Heart left ventricle (tissue), 16 donors: ENCODE results near the gene DMBT1. TPM values are rescaled to one million over a fixed set of nuclear protein-coding genes. Genes with fewer than 3 reads are reported as not detected.

Experiments used
- ATAC-seq, 4 donors: fragments of 200-7000 bp; cut with Tn5 transposase; one replicate each; pipeline ENCODE4 v1.9.1; 2020 to 2022; ENCODE audit warnings: moderate library complexity in 4 of 4, mild to moderate bottlenecking in 3 of 4, moderate number of reproducible peaks in 1 of 4
- DNase-seq, 5 donors: peaks; one replicate each; pipeline ENCODE4 v3.0.0-alpha.2; 2020
- H3K27ac ChIP-seq, 12 donors: fragments of 200-600 bp; sonication (generic) in 4 of 12; one replicate each; pipeline versions ENCODE4 v1.5.0 to v1.8.0; 2016 to 2022; ENCODE audit warnings: mild to moderate bottlenecking in 2 of 12
- H3K27me3 ChIP-seq, 9 donors: fragments of 200-600 bp; sonication (generic) in 2 of 9; one replicate each; pipeline versions ENCODE4 v1.5.1 to v1.8.0; 2016 to 2022; ENCODE audit warnings: mild to moderate bottlenecking in 3 of 9
- H3K36me3 ChIP-seq, 9 donors: fragments of 200-600 bp; sonication (generic) in 2 of 9; one replicate each; pipeline versions ENCODE4 v1.5.0 to v1.8.0; 2018 to 2022; ENCODE audit warnings: mild to moderate bottlenecking in 2 of 9
- H3K4me1 ChIP-seq, 12 donors: fragments of 200-600 bp; sonication (generic) in 4 of 12; one replicate each; pipeline versions ENCODE4 v1.5.0 to v1.8.0; 2016 to 2022; ENCODE audit warnings: mild to moderate bottlenecking in 3 of 12
- H3K4me3 ChIP-seq, 12 donors: fragments of 200-600 bp; sonication (generic) in 4 of 12; one replicate each; pipeline versions ENCODE4 v1.5.0 to v1.8.0; 2017 to 2022; ENCODE audit warnings: mild to moderate bottlenecking in 9 of 12, moderate library complexity in 4 of 12
- H3K9me3 ChIP-seq, 12 donors: fragments of 200-600 bp; sonication (generic) in 4 of 12; one replicate each; pipeline versions ENCODE4 v1.5.0 to v1.8.0; 2016 to 2022; ENCODE audit warnings: mild to moderate bottlenecking in 1 of 12
- CTCF ChIP-seq, 12 donors: fragments of 200-600 bp; sonication (generic) in 4 of 12; IDR thresholded peaks; one replicate each; pipeline versions ENCODE4 v1.5.0 to v1.8.0; 2018 to 2022; ENCODE audit warnings: antibody characterized with exemption in 12 of 12, mild to moderate bottlenecking in 5 of 12
- POLR2A ChIP-seq, 2 donors: fragments of 450-650 bp; IDR thresholded peaks; one replicate each; pipeline ENCODE4 v1.6.1; 2017; ENCODE audit warnings: antibody characterized with exemption in 2 of 2, mild to moderate bottlenecking in 2 of 2, moderate library complexity in 2 of 2
- WGBS, 4 donors: extraction: QIAGEN DNeasy Blood & Tissue Kit in 2 of 4; methylation state at CpG; one replicate each; pipeline versions ENCODE4 v1.1.5 to v1.1.7; 2013 to 2018; 5-methylcytosine and 5-hydroxymethylcytosine counted together
- intact Hi-C, 10 donors: fragments of 100-400 bp; cut with DNase I; formaldehyde crosslinking; loops; one replicate each; pipeline versions ENCODE4 v1.11.1 to v1.14.2; 2022
- polyA plus RNA-seq, 2 donors: library from polyadenylated mRNA; stranded (reverse); fragments of 200-250 nt; gene quantifications; one replicate each; pipeline ENCODE4 v1.2.3, GENCODE V29; 2013
- total RNA-seq, 9 donors: library from RNA; depleted of rRNA in 2 of 9; stranded (reverse); fragments of >200 nt in 2 of 9; fragmentation: NEBNext Ultra II Directional in 3 of 9; extraction: Animal tissue kit (Norgen Biotek cat#: 25700) in 3 of 9; gene quantifications; one replicate each; pipeline versions ENCODE4 v1.1.0 to v1.2.4, GENCODE V29; 2016 to 2023
- donor health status: ischemic (EF 13 %, LVEDD 7.1; RV severe dilation, severe dysfunction).
- donor health status: healthy with polysubstance abuse.
- donor health status: DM: no; HTN: yes; CAD: no.
- donor health status: DM: no; HTN: no; CAD: no.
- donor health status: ischemic (EF 25% LVEDD 6.9; RV normal size, moderate dysfunction).
- donor health status: ischemic (EF 25% LVEDD 5.7; RV mildly dilated, moderate dysfunction).
- donor health status: healthy.
- donor health status: DM: yes; HTN: yes; CAD: no.
- donor health status: ischemic (EF 35%, LVEDD 5.7; RV mildly dilated, moderate dysfunction).
- donor health status: nonischemic (EF 11% LVEDD 7.7; RV severe dilation, severe dysfunction).
- donor health status: DM: yes; HTN: yes; CAD: no.
- donor health status: PGD.
- donor health status: ischemic (EF 29% LVEDD 5.4; RV normal size, mild dysfunction).
- donor health status: nonischemic (EF 23%, LVEDD 6.1; RV moderate dilation, normal function).

The DMBT1 gene
- total and polyA plus RNA-seq, 11 donors: 0.04 to 0.49 (median 0.10) TPM; not detected in 5

- Histone ChIP-seq H3K27me3 (no peaks in the 10 kb centered on the region), H3K4me3 (no peak overlapping the region), H3K27ac (no peak overlapping the region), H3K36me3 (no peaks in the 10 kb centered on the region), H3K9me3 (peaks cover 0 to 4% (median 0%) of the 10 kb centered on the region in 12 donors), H3K4me1 (peaks cover 0 to 16% (median 0%) of the 10 kb centered on the region in 12 donors)
- ATAC-seq (no peak), DNase-seq (no peak)
- WGBS, 4 donors: 88 to 97% (median 93%) methylated on average over 2 of the region's 2 CpGs
- intact Hi-C loops: no loop called here
- TF ChIP-seq POLR2A (IDR thresholded peaks at IDR 0.05) (no peak), CTCF (IDR thresholded peaks at IDR 0.05) (no peak)
These were observed 23.0 kb upstream of the DMBT1 start for GRCh38 chr10:122537545-122537944.

- peaks cover 0 to 4% (median 0%) of the 10 kb centered on the region in 12 donors for H3K9me3 ChIP-seq
- ATAC-seq (no peak), DNase-seq (no peak)
- intact Hi-C loops: no loop called here
- H3K27me3 ChIP-seq: no peaks in the 10 kb centered on the region
- TF ChIP-seq POLR2A (IDR thresholded peaks at IDR 0.05): no peak
- TF ChIP-seq CTCF (IDR thresholded peaks at IDR 0.05): no peak
- WGBS, 4 donors: 60 to 67% (median 63%) methylated on average over 4 of the region's 4 CpGs
- no peak overlapping the region for H3K4me3 ChIP-seq
- H3K27ac ChIP-seq: peak overlapping the region in 1 of 12 donors; percentile 50
- H3K4me1 ChIP-seq: peaks cover 0 to 21% (median 0%) of the 10 kb centered on the region in 12 donors
- no peaks in the 10 kb centered on the region for H3K36me3 ChIP-seq
These were observed 19.0 kb upstream of the DMBT1 start for GRCh38 chr10:122541541-122542002.

GRCh38 chr10:122543676-122544445, 16.7 kb upstream of the DMBT1 start:
- intact Hi-C loops: no loop called here
- Histone ChIP-seq H3K4me1 (peaks cover 0 to 21% (median 0%) of the 10 kb centered on the region in 12 donors), H3K27ac (no peak overlapping the region), H3K27me3 (no peaks in the 10 kb centered on the region), H3K36me3 (no peaks in the 10 kb centered on the region), H3K9me3 (no peaks in the 10 kb centered on the region), H3K4me3 (no peak overlapping the region)
- TF ChIP-seq CTCF (IDR thresholded peaks at IDR 0.05) (no peak), POLR2A (IDR thresholded peaks at IDR 0.05) (no peak)
- WGBS, 4 donors: 89 to 93% (median 91%) methylated on average over 10 of the region's 10 CpGs
- no peak for ATAC-seq
- DNase-seq: no peak

- ATAC-seq: no peak
- Histone ChIP-seq H3K4me1 (peaks cover 0 to 21% (median 0%) of the 10 kb centered on the region in 12 donors), H3K27me3 (no peaks in the 10 kb centered on the region), H3K27ac (no peak overlapping the region), H3K4me3 (no peak overlapping the region), H3K9me3 (no peaks in the 10 kb centered on the region), H3K36me3 (no peaks in the 10 kb centered on the region)
- 86 to 97% (median 96%) methylated on average over 8 of the region's 8 CpGs for WGBS, 4 donors
- intact Hi-C loops: no loop called here
- TF ChIP-seq POLR2A (IDR thresholded peaks at IDR 0.05): no peak
- no peak for TF ChIP-seq CTCF (IDR thresholded peaks at IDR 0.05)
- DNase-seq: no peak
These were observed 16.1 kb upstream of the DMBT1 start for GRCh38 chr10:122544493-122544892.
